ENCODE measurements around the gene PAX2. TPM values are rescaled to one million over a fixed set of nuclear protein-coding genes. Genes with fewer than 3 reads are reported as not detected.

Gene PAX2
- total RNA-seq, 1 donor from 2014 or later, result not detected

GRCh38 chr10:100731407-100732240 is 13.8 kb upstream of the PAX2 start:
- Histone ChIP-seq H3K27me3 (peaks cover 99% of the 10 kb centered on the region), H3K36me3 (no peaks in the 10 kb centered on the region), H3K4me1 (peaks cover 21% of the 10 kb centered on the region), H3K4me3 (no peak overlapping the region), H3K27ac (no peak overlapping the region), H3K9me3 (no peaks in the 10 kb centered on the region)
- TF ChIP-seq CTCF (IDR thresholded peaks at IDR 0.05), result no peak
- DNase-seq, result peak; percentile 28
- intact Hi-C loops (cut with DNase I), result no loop called here
- no peak for ATAC-seq

DNA sequence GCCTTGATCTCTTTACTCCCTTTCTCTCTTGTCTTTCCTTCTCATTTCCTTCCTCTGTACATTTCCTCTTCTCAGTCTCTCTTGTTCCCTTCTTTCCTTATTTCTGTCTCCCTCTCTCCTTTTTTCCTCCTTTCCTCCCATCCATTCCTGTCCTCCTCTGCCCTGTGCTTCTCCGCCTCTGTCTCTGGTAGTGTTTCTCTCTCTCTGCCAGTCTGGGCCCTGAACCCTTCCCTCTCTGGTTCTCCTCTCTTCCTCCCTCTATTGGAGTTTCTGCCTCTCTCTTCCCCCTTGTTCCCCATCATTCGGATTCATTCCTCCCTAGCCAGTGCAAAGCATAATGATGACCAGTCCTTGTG is 13.2 kb upstream of the PAX2 start:
- no peak overlapping the region for H3K27ac ChIP-seq
- intact Hi-C loops (cut with DNase I), result no loop called here
- no peak for TF ChIP-seq CTCF (IDR thresholded peaks at IDR 0.05)

GRCh38 chr10:100733329-100733728 is 12.1 kb upstream of the PAX2 start:
- ATAC-seq (no peak), DNase-seq (peak; percentile 37)
- Histone ChIP-seq H3K9me3 (no peaks in the 10 kb centered on the region), H3K36me3 (no peaks in the 10 kb centered on the region), H3K4me1 (peaks cover 21% of the 10 kb centered on the region), H3K27me3 (peaks cover 99% of the 10 kb centered on the region), H3K4me3 (no peak overlapping the region), H3K27ac (no peak overlapping the region)
- intact Hi-C loops (cut with DNase I), result no loop called here
- TF ChIP-seq CTCF (IDR thresholded peaks at IDR 0.05), result no peak

More for the DNA sequence above, 13.2 kb upstream of the PAX2 start:
- no peak for ATAC-seq
- Histone ChIP-seq H3K36me3 (no peaks in the 10 kb centered on the region), H3K27me3 (peaks cover 99% of the 10 kb centered on the region), H3K4me3 (no peak overlapping the region), H3K9me3 (no peaks in the 10 kb centered on the region), H3K4me1 (peaks cover 21% of the 10 kb centered on the region)
- no peak for DNase-seq

GRCh38 chr10:100734295-100735086 is 10.9 kb upstream of the PAX2 start:
- peaks cover 20% of the 10 kb centered on the region for H3K4me1 ChIP-seq
- ATAC-seq (no peak), DNase-seq (peak; percentile 41)
- no peak overlapping the region for H3K4me3 ChIP-seq
- no peak for TF ChIP-seq CTCF (IDR thresholded peaks at IDR 0.05)
- H3K36me3 ChIP-seq, result no peaks in the 10 kb centered on the region
- H3K9me3 ChIP-seq, result no peaks in the 10 kb centered on the region
- peaks cover 98% of the 10 kb centered on the region for H3K27me3 ChIP-seq
- intact Hi-C loops (cut with DNase I), result no loop called here
- no peak overlapping the region for H3K27ac ChIP-seq

DNA sequence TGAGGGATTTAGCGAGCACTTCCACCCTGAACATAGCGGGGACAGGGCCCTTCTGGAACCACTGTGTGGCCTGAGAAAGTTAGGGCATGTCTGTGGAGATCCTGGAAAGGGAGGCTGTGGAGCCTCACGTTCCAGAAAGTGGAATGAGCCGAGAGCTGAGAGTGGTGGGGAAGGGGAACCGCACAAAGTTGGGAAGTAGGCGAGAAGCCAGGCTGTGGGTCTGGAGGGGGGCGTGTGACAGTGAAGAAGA is 10.4 kb upstream of the PAX2 start:
- ATAC-seq, result no peak
- intact Hi-C loops (cut with DNase I), result no loop called here
- no peak overlapping the region for H3K27ac ChIP-seq

More for the DNA sequence above, 10.4 kb upstream of the PAX2 start:
- Histone ChIP-seq H3K4me1 (peaks cover 14% of the 10 kb centered on the region), H3K36me3 (no peaks in the 10 kb centered on the region), H3K9me3 (no peaks in the 10 kb centered on the region), H3K27me3 (peaks cover 98% of the 10 kb centered on the region), H3K4me3 (no peak overlapping the region)
- no peak for TF ChIP-seq CTCF (IDR thresholded peaks at IDR 0.05)
- no peak for DNase-seq
